Renal cortical epithelial cell (primary cell): ENCODE results near the gene PRRG1. TPM values are rescaled to one million over a fixed set of nuclear protein-coding genes. Genes with fewer than 3 reads are reported as not detected.
"Not testable (repeated sequence)": the region's sequence is repeated elsewhere in the genome, so short reads cannot be mapped to it uniquely, and the experiment has no call there.

Experiments
- DNase-seq: peaks from one replicate; pipeline ENCODE4 v3.0.0-alpha.2; 2011; ENCODE audit warnings: low read depth
- total RNA-seq: library from RNA; depleted of rRNA; stranded (reverse); fragments of >200 nt; gene quantifications from 2 replicates; pipeline ENCODE4 v1.2.3, GENCODE V29; 2014

Gene PRRG1
- 46.0 and 83.3 TPM in 2 replicates for total RNA-seq

GRCh38 chrX:37349221-37350033, at the start of gene PRRG1:
Gene PRRG1 (plus strand): TSS chrX:37349364. CDS start chrX:37406250, 56,886 bp downstream.
- peak; percentile 63 for DNase-seq

- DNase-seq, result peak; percentile 29
Measured at GRCh38 chrX:37302569-37302968, 46.6 kb upstream of the PRRG1 start.

GRCh38 chrX:37305238-37305637, 43.9 kb upstream of the PRRG1 start:
- not testable (repeated sequence) for DNase-seq

- peak; percentile 76 for DNase-seq
Measured at GRCh38 chrX:37314531-37314930, 34.6 kb upstream of the PRRG1 start.

- DNase-seq, result no peak
Measured at GRCh38 chrX:37315511-37316248, 33.5 kb upstream of the PRRG1 start.

- no peak for DNase-seq
Measured at GRCh38 chrX:37320541-37321203, 28.5 kb upstream of the PRRG1 start.

GRCh38 chrX:37330642-37331041, 18.5 kb upstream of the PRRG1 start:
- DNase-seq, result no peak

GRCh38 chrX:37331546-37331945, 17.6 kb upstream of the PRRG1 start:
- no peak for DNase-seq

- no peak for DNase-seq
Measured at GRCh38 chrX:37332055-37332454, 17.1 kb upstream of the PRRG1 start.

- DNase-seq, result no peak
Measured at GRCh38 chrX:37332987-37333658, 16.0 kb upstream of the PRRG1 start.

GRCh38 chrX:37347420-37347819, 1.7 kb upstream of the PRRG1 start:
- peak; percentile 91 for DNase-seq

GRCh38 chrX:37348231-37348970, 763 bp upstream of the PRRG1 start:
- peak; percentile 77 for DNase-seq

GRCh38 chrX:37348971-37349220, 268 bp upstream of the PRRG1 start:
- no peak for DNase-seq

- peak; percentile 19 for DNase-seq
Measured at GRCh38 chrX:37350034-37350365, 836 bp downstream of the PRRG1 start.

- peak; percentile 6 for DNase-seq
Measured at GRCh38 chrX:37353646-37354045, 4.5 kb downstream of the PRRG1 start.

GRCh38 chrX:37357436-37357835, 8.3 kb downstream of the PRRG1 start:
- no peak for DNase-seq

- DNase-seq, result no peak
Measured at GRCh38 chrX:37361596-37361995, 12.4 kb downstream of the PRRG1 start.

GRCh38 chrX:37364666-37365065, 15.5 kb downstream of the PRRG1 start:
- DNase-seq, result no peak

- DNase-seq, result no peak
Measured at GRCh38 chrX:37367946-37368345, 18.8 kb downstream of the PRRG1 start.

GRCh38 chrX:37370499-37371141, 21.5 kb downstream of the PRRG1 start:
- no peak for DNase-seq

- DNase-seq, result peak; percentile 44
Measured at GRCh38 chrX:37371578-37371991, 22.4 kb downstream of the PRRG1 start.
